AG04449 (cell line): ENCODE results near the gene RAB26.
"Not testable (repeated sequence)": the region's sequence is repeated elsewhere in the genome, so short reads cannot be mapped to it uniquely, and the experiment has no call there.

Source experiments
- CTCF ChIA-PET: fragments of 350-600 bp; formaldehyde crosslinking; extraction: SDS; loops from one replicate; lab custom pipeline; 2021; ENCODE audit warnings: antibody characterized with exemption; lab: Yijun Ruan, JAX
- POLR2A ChIA-PET: fragments of 400-600, 350-600 bp; formaldehyde crosslinking; extraction: SDS; loops from one replicate; lab custom pipeline; 2020; ENCODE audit warnings: antibody characterized with exemption, inconsistent platforms; lab: Yijun Ruan, JAX
- DNase-seq: peaks from one replicate; pipeline ENCODE4 v3.0.0-alpha.2; 2010; ENCODE audit warnings: low read depth, low spot score
- H3K4me3 ChIP-seq: 2 replicates; pipeline ENCODE4 v1.5.1; 2011; ENCODE audit warnings: low read depth, mild to moderate bottlenecking, control low read depth, low read length
- TF ChIP-seq, protein P1 (sequence below): IDR thresholded peaks from one replicate; pipeline ENCODE4 v1.5.1; 2011; ENCODE audit warnings: mild to moderate bottlenecking, moderate library complexity, low read length, control low read depth, inconsistent platforms; ENCODE audit not compliant: insufficient read depth; ENCODE audit errors: missing control alignments

Gene RAB26

DNA sequence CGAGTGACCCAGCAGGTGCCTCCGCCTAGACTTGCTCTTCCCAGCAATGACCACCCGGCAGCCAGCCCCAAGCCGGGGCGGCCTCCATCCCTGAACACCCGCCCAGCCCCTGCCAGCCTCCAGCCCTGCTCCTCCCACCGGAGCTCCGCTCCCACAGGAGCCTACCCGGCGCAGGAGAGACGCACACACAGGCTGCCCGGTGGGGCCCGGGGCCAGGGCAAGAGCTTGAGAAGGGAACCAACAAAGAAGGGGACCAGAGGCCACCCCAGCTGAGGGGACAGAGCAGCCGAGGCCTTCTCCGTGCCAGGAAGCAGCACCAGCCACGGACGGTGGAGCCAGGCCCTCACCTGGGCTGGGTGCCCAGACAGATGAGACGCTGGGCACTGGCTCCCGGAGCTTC, 26.6 kb upstream of the RAB26 start:
- TF ChIP-seq, protein P1, sequence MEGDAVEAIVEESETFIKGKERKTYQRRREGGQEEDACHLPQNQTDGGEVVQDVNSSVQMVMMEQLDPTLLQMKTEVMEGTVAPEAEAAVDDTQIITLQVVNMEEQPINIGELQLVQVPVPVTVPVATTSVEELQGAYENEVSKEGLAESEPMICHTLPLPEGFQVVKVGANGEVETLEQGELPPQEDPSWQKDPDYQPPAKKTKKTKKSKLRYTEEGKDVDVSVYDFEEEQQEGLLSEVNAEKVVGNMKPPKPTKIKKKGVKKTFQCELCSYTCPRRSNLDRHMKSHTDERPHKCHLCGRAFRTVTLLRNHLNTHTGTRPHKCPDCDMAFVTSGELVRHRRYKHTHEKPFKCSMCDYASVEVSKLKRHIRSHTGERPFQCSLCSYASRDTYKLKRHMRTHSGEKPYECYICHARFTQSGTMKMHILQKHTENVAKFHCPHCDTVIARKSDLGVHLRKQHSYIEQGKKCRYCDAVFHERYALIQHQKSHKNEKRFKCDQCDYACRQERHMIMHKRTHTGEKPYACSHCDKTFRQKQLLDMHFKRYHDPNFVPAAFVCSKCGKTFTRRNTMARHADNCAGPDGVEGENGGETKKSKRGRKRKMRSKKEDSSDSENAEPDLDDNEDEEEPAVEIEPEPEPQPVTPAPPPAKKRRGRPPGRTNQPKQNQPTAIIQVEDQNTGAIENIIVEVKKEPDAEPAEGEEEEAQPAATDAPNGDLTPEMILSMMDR, result no peak
- no peak for DNase-seq
- CTCF ChIA-PET, result interaction anchor here (0.5 to 2.9 kb wide), 3 partner anchors 18 to 131 kb away, joined by 3 to 16 read pairs (median 4); no protein-coding TSS in a partner anchor
- POLR2A ChIA-PET, result interaction anchor here (2.0 kb wide), 1 partner anchor 33 kb away, joined by 6 read pairs; the partner anchor contains the start of gene TRAF7
- no peak overlapping the region for H3K4me3 ChIP-seq

DNA sequence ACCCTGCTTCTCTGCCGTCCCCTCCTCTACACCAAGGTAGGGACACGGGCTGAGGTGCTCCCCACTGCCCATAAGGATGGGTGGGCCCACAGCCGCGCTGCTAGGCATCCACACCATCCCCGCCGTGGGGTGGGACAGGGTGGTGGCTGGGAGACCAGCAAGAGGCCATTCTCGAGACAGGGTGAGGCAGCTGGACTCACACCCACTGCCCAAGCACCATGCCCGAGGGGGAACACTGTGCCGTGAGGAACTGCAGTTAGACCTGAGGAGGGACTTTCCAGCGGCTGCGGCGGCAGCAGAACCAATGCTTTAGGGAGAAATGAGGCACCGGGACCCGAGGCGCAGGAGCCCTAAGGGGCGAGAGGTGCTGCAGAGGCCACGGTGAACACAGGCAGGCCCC, 26.0 kb upstream of the RAB26 start:
- CTCF ChIA-PET, result interaction anchor here (0.5 to 2.9 kb wide), 3 partner anchors 18 to 130 kb away, joined by 3 to 16 read pairs (median 4); no protein-coding TSS in a partner anchor
- POLR2A ChIA-PET, result interaction anchor here (2.0 kb wide), 1 partner anchor 33 kb away, joined by 6 read pairs; the partner anchor contains the start of gene TRAF7
- DNase-seq, result no peak
- H3K4me3 ChIP-seq, result no peak overlapping the region
- TF ChIP-seq, protein P1, result no peak

DNA sequence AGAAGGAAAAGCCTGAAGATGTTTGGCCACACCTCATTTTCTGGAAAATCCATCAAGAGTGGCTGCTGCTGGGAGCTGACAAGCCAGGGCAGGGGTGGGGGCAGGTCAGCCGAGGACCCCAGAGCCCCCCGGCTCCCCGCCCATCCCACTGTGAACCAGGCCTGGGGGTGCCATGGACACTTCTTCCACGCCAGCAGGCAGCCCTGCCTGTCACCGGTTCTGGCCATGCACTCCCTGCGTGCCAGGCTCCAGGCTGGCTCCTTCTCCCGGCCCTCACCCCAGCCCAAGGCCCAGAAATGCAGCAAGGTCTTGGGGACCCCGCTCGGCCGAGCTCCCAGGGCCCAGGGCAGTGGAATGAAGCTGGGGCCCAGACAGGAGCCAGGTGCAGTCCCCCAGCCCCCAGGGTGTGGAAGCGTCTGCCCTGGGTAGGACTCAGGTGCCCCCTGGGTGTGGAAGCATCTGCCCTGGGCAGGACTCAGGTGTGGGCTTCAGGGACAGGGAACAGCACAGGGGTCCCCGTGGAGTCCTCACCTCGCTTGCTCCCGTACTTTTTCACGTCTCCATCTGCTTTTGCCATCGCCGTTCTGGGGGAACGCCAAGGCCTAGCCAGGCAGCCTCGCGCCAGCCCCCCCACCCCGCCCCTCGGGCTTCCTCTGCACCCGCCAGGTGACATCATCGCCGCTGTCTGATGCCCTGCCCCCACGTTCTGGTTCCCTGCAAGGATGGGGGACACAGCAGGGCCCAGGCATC, 25.3 kb upstream of the RAB26 start:
- not testable (repeated sequence) for H3K4me3 ChIP-seq, DNase-seq
- ChIA-PET CTCF (interaction anchor here (2.9 kb wide), 1 partner anchor 17 kb away, joined by 16 read pairs; no protein-coding TSS in a partner anchor), POLR2A (interaction anchor here (2.0 kb wide), 1 partner anchor 32 kb away, joined by 6 read pairs; the partner anchor contains the start of gene TRAF7)

DNA sequence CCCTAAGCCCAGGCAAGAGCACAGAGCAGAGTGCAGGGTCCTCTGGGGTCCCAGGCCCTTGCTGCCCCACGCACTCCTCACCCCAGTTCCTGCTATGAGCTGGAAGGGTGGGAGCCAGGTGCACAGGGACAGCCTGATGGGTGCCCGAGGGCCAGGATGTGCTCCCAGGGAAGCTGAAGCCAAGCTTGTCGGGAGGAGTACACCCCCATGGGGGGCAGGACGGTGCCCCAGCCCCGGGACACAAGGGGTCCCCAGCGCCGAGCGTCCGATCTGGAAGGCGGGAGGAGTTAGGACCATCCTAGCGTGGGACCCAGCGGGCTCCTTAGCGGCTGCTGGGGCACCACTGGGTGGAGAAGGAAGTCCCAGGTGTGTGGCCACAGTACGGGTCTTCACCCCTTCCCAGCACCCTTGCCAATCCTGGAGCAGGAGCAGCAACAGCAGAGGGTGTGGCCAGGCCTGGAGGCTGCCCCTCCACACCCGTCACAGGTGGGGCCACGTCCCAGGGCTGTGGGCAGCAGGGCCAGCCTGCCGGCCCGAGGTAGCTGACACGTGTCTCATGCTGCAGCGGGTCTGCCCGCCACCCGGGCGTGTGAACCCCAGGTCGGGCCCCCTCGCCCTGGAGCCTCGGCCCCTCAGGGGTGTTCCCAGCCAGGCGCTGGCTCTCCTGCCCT, 24.6 kb upstream of the RAB26 start:
- CTCF ChIA-PET, result not testable (repeated sequence)

DNA sequence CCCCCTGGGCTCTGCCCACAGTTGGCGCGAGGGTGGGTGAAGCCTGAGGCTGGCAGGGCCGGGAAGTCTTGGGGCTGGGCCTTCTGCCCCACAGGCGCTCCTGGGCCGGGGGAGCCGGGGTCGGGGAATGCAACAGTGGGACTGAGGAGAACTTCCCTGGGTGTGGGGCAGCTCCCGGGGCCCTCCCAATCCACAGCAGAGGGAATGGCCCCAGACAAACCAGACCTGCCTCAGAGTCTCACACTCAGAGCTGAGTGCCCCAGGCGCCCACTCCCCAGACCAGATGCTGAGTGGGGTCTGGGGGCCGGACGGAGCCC, 24.1 kb upstream of the RAB26 start:
- DNase-seq, POLR2A ChIA-PET, CTCF ChIA-PET: not testable (repeated sequence)
- H3K4me3 ChIP-seq, result peak overlapping the region; percentile 42

More for the DNA sequence above, 24.6 kb upstream of the RAB26 start:
- POLR2A ChIA-PET, DNase-seq, H3K4me3 ChIP-seq: not testable (repeated sequence)

DNA sequence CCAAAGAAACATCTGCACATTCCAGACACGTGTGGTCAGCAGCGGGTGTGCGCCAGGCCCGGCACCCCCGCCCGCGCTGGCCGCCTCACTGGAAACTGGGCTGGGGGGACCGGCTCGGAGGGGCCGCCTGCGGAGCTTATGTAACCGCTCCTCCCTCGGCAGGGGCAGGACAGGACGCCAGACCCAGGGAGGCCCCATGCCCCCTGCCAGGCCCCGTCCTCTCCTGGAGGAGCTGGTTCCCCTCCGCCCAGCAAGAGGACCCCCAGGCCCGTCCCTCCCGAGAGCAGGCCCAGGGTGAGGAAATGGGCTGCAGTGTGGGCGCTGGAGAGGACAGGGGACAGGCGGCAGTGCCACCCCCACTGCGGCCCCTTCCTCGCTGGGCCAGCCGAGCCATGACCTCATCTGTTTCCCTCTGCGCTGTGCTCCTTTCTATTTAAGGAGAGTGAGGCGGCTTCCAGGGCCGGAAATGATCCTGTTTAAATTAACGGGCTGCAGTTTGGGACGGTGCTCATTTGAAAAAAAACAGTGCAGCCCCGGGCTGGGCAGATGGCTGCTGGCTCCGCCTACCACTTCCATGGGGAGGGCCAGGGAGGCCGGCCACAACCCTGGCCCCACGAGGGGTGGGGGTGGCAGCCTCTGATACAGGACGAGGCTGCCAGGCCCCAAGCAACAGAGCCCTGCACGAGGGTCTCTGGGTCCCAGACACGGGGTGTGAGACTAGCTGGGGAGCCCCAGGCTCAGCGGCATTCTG, 23.6 kb upstream of the RAB26 start:
- CTCF ChIA-PET, DNase-seq, POLR2A ChIA-PET: not testable (repeated sequence)
- peak overlapping the region; percentile 42 for H3K4me3 ChIP-seq

DNA sequence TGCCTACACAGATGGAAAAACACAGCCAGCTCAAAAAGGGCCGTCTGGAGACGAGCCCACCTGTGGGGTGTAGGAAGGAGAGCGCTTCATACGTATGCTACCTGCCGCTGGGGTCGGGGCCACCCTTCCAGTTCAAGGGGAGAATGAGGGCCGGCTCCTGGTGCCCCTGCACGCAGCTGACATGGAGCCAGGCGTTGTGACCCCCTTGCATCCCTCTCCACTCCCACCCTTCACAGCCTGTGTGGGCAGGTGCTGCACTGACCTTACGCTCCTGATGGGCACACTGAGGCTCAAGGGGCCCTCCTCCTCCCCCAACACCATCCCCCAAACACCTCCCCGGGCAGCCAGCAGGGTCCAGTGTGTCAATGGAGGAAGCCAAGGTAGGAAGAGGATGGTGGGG, 22.8 kb upstream of the RAB26 start:
- CTCF ChIA-PET, DNase-seq: not testable (repeated sequence)
- peak overlapping the region; percentile 33; the same call in 1 of the 2 replicates for H3K4me3 ChIP-seq
- POLR2A ChIA-PET, result interaction anchor here (1.3 kb wide), 1 partner anchor 161 kb away, joined by 3 read pairs; the partner anchor contains the start of gene RPS2

DNA sequence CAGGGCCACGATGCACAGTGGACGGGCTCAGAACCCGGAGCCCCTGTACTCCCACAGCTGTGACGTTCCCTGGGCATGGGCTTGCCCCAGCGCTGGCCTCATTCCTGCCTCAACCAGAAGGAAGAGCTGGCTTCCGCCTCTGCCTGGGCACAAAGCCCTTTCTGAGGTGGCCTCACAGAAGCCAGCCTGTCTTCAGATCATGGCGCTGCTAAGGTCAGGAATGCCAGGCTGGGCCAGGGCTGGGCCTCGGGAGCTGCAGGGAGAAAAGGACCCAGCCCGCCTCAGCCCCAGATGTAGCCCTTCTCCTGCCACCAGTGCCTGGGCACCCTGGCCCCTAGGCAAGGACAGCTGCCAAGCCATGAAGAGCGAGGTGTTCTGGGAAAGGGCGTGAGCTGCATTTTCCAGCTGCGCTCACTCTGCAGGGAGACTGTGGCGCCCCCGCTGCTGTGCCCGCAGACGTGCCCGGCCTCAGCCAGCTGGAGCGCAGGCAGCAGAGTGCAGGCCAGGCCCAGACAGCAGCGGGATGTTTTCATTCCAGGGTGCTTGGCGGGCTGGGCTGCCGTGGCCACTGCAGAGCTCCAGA, 22.2 kb upstream of the RAB26 start:
- H3K4me3 ChIP-seq, DNase-seq: not testable (repeated sequence)
- POLR2A ChIA-PET, result interaction anchor here (0.7 to 1.3 kb wide), 2 partner anchors 29 to 161 kb away, joined by 3 read pairs; partner anchors contain the start of genes RPS2 and TRAF7
- CTCF ChIA-PET, result interaction anchor here (1.0 to 1.1 kb wide), 2 partner anchors 14 to 28 kb away, joined by 3 to 5 read pairs; no protein-coding TSS in a partner anchor
- TF ChIP-seq, protein P1, result peak; percentile 3

DNA sequence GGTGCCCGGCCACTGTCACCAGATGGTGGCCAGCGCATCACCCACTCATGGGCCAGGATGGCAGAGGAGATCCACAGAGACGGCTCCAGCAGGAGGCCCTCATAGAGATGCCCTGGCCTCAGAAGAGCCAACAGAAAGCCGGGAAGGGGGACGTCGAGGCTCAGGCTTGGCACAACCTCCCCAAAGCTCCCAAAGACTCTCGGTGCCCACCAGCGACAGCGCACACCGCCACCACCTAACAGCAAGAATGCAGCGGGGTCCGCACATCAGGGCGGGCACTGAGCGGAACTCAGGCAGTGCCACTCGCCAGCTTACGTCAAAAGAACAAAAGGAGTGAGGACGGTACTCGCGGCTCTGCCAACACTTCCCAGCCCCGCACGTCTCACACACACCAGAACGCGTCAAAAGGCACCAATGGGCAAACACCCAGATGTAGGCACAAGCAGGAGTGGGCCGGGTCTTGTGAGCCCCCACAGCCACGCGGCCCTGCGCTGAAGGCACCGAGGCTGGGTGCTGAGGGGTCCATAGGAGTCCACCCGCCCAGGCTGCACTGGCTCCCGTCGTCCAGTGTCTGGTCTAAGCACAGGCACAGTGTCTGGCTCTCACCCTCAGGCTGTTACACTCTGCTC, 21.4 kb upstream of the RAB26 start:
- H3K4me3 ChIP-seq, DNase-seq: not testable (repeated sequence)
- CTCF ChIA-PET, result interaction anchor here (1.0 to 1.1 kb wide), 2 partner anchors 14 to 27 kb away, joined by 3 to 5 read pairs; no protein-coding TSS in a partner anchor
- POLR2A ChIA-PET, result interaction anchor here (1.3 kb wide), 1 partner anchor 162 kb away, joined by 3 read pairs; the partner anchor contains the start of gene RPS2

DNA sequence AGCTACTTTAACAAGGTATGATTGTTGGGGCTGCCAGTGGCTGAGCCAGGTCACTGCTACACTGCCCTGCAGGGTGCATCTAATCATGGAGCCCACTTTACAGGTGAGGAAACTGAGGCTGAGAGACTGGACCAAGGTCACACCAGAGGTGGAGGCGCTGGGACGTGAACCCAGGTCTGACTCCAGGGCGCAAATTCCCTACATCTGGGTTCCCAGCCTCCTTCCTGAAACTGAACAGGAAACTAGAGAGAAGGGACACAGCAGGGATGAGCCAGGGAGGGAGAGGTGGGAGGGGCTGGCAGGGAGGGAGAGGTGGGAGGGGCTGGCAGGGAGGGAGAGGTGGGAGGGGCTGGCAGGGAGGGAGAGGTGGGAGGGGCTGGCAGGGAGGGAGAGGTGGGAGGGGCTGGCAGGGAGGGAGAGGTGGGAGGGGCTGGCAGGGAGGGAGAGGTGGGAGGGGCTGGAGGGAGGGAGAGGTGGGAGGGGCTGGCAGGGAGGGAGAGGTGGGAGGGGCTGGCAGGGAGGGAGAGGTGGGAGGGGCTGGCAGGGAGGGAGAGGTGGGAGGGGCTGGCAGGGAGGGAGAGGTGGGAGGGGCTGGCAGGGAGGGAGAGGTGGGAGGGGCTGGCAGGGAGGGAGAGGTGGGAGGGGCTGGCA, 20.7 kb upstream of the RAB26 start:
- DNase-seq, H3K4me3 ChIP-seq, POLR2A ChIA-PET: not testable (repeated sequence)
- CTCF ChIA-PET, result interaction anchor here (1.1 kb wide), 1 partner anchor 26 kb away, joined by 3 read pairs; no protein-coding TSS in a partner anchor
